H9 (cell line): Measurements from ENCODE around the gene NPAT. TPM values are rescaled to one million over a fixed set of nuclear protein-coding genes. Genes with fewer than 3 reads are reported as not detected.

ENCODE experiments used
- DNase-seq: peaks from one replicate; pipeline ENCODE4 v3.0.0-alpha.2; 2017
- H2AFZ ChIP-seq: one replicate; pipeline ENCODE4 v1.6.1; 2013; ENCODE audit warnings: mild to moderate bottlenecking, low read length, control low read depth, moderate library complexity
- H2AK5ac ChIP-seq: 2 replicates; pipeline ENCODE4 v1.6.1; 2013; ENCODE audit warnings: low read length, control low read depth, mixed read lengths; ENCODE audit not compliant: insufficient read length
- H2BK120ac ChIP-seq: one replicate; pipeline ENCODE4 v1.6.1; 2013; ENCODE audit warnings: low read depth, mild to moderate bottlenecking, low read length, control low read depth, inconsistent platforms; ENCODE audit not compliant: poor library complexity, severe bottlenecking
- H2BK12ac ChIP-seq: 2 replicates; pipeline ENCODE4 v1.6.1; 2013; ENCODE audit warnings: low read length, control low read depth, mixed read lengths, low read depth; ENCODE audit not compliant: insufficient read length
- H2BK15ac ChIP-seq: 2 replicates; pipeline ENCODE4 v1.6.1; 2013; ENCODE audit warnings: low read depth, low read length, control low read depth
- H2BK20ac ChIP-seq: one replicate; pipeline ENCODE4 v1.6.1; 2013; ENCODE audit warnings: low read depth, mild to moderate bottlenecking, low read length, control low read depth, inconsistent platforms; ENCODE audit not compliant: poor library complexity, severe bottlenecking
- H2BK5ac ChIP-seq: 2 replicates; pipeline ENCODE4 v1.6.1; 2013; ENCODE audit warnings: low read length, control low read depth, mixed read lengths; ENCODE audit not compliant: insufficient read length
- H3K14ac ChIP-seq: 2 replicates; pipeline ENCODE4 v1.6.1; 2013; ENCODE audit warnings: low read length, control low read depth; ENCODE audit not compliant: insufficient read depth
- H3K18ac ChIP-seq: 2 replicates; pipeline ENCODE4 v1.6.1; 2013; ENCODE audit warnings: low read depth, mild to moderate bottlenecking, mixed read lengths, low read length, control low read depth; ENCODE audit not compliant: insufficient read length
- H3K23ac ChIP-seq: 2 replicates; pipeline ENCODE4 v1.6.1; 2013; ENCODE audit warnings: low read length, control low read depth, mixed read lengths, low read depth; ENCODE audit not compliant: insufficient read length
- H3K23me2 ChIP-seq: 2 replicates; pipeline ENCODE4 v1.6.1; 2013; ENCODE audit warnings: low read depth, mild to moderate bottlenecking, mixed read lengths, low read length, control low read depth; ENCODE audit not compliant: insufficient read length, poor library complexity, severe bottlenecking
- H3K27ac ChIP-seq: 2 replicates; pipeline ENCODE4 v1.5.1; 2013; ENCODE audit warnings: low read length, control low read depth, mixed read lengths, low read depth; ENCODE audit not compliant: insufficient read length
- H3K27me3 ChIP-seq: 2 replicates; pipeline ENCODE4 v1.6.1; 2013; ENCODE audit warnings: low read length, control low read depth, inconsistent platforms; ENCODE audit not compliant: insufficient read depth
- H3K4ac ChIP-seq: 2 replicates; pipeline ENCODE4 v1.6.1; 2013; ENCODE audit warnings: low read depth, mild to moderate bottlenecking, control low read depth, inconsistent platforms, low read length, moderate library complexity
- H3K4me1 ChIP-seq: 2 replicates; pipeline ENCODE4 v1.6.1; 2013; ENCODE audit warnings: low read length, control low read depth, inconsistent platforms; ENCODE audit not compliant: insufficient read depth
- H3K4me2 ChIP-seq: 2 replicates; pipeline ENCODE4 v1.6.1; 2013; ENCODE audit warnings: low read length, control low read depth, mixed read lengths; ENCODE audit not compliant: insufficient read length, insufficient read depth
- H3K56ac ChIP-seq: 2 replicates; pipeline ENCODE4 v1.6.1; 2013; ENCODE audit warnings: low read depth, mild to moderate bottlenecking, mixed read lengths, low read length, control low read depth; ENCODE audit not compliant: insufficient read length
- H3K79me1 ChIP-seq: 2 replicates; pipeline ENCODE4 v1.6.1; 2013; ENCODE audit warnings: low read depth, mild to moderate bottlenecking, moderate library complexity, low read length, control low read depth, inconsistent platforms; ENCODE audit not compliant: insufficient read depth, poor library complexity, severe bottlenecking
- H3K79me2 ChIP-seq: 2 replicates; pipeline ENCODE4 v1.6.1; 2013; ENCODE audit warnings: low read length, control low read depth, inconsistent platforms; ENCODE audit not compliant: insufficient read depth
- H3K9ac ChIP-seq: 2 replicates; pipeline ENCODE4 v1.6.1; 2013; ENCODE audit warnings: low read length, control low read depth, mixed read lengths; ENCODE audit not compliant: insufficient read length; ENCODE audit errors: extremely low read depth
- H3K9me3 ChIP-seq: one replicate; pipeline ENCODE4 v1.6.1; 2013; ENCODE audit warnings: low read depth, low read length, inconsistent platforms; ENCODE audit not compliant: control insufficient read depth
- H3T11ph ChIP-seq: one replicate; pipeline ENCODE4 v1.6.1; 2013; ENCODE audit warnings: mild to moderate bottlenecking, low read length, control low read depth, inconsistent platforms
- H4K20me1 ChIP-seq: one replicate; pipeline ENCODE4 v1.6.1; 2013; ENCODE audit not compliant: control insufficient read depth, insufficient read length, insufficient read depth
- H4K5ac ChIP-seq: 2 replicates; pipeline ENCODE4 v1.6.1; 2013; ENCODE audit warnings: low read depth, mild to moderate bottlenecking, mixed read lengths, low read length, control low read depth; ENCODE audit not compliant: insufficient read length
- H4K8ac ChIP-seq: replicated peaks from 2 replicates; pipeline ENCODE4 v1.6.1; 2013; ENCODE audit warnings: low read length, control low read depth, mixed read lengths, low read depth; ENCODE audit not compliant: insufficient read length
- H4K91ac ChIP-seq: 2 replicates; pipeline ENCODE4 v1.6.1; 2013; ENCODE audit warnings: low read depth, mild to moderate bottlenecking, moderate library complexity, mixed read lengths, low read length, control low read depth; ENCODE audit not compliant: insufficient read length
- H3K27ac Mint-ChIP-seq, 3 experiments: 2 replicates in 2 of 3; 3 replicates in 1 of 3; pipeline ENCODE4 v1.8.0; 2020 to 2021; ENCODE audit warnings: mixed read lengths in 3 of 3, mild to moderate bottlenecking in 1 of 3, moderate library complexity in 1 of 3
- H3K27me3 Mint-ChIP-seq: 2 replicates; pipeline ENCODE4 v1.8.0; 2021; ENCODE audit warnings: low read depth, mild to moderate bottlenecking, moderate library complexity, mixed read lengths
- H3K36me3 Mint-ChIP-seq, 3 experiments: 2 replicates in 2 of 3; 3 replicates in 1 of 3; pipeline ENCODE4 v1.8.0; 2020 to 2021; ENCODE audit warnings: low read depth in 3 of 3, mixed read lengths in 3 of 3; ENCODE audit not compliant: insufficient read depth in 1 of 3
- H3K4me1 Mint-ChIP-seq, 2 experiments: 2 replicates each; pipeline ENCODE4 v1.8.0; 2020; ENCODE audit warnings: mixed read lengths in 2 of 2
- H3K4me3 Mint-ChIP-seq, 2 experiments: 2 replicates in 1 of 2; 3 replicates in 1 of 2; pipeline ENCODE4 v1.8.0; 2020 to 2021; ENCODE audit warnings: mild to moderate bottlenecking in 2 of 2, mixed read lengths in 2 of 2, moderate library complexity in 1 of 2
- H3K9me3 Mint-ChIP-seq, 2 experiments: 2 replicates in 1 of 2; 3 replicates in 1 of 2; pipeline ENCODE4 v1.8.0; 2020; ENCODE audit warnings: mild to moderate bottlenecking in 2 of 2, mixed read lengths in 2 of 2, moderate library complexity in 1 of 2
- CTCF ChIP-seq: fragments of 200-600 bp; sonication (generic); conservative IDR thresholded peaks from 3 replicates; pipeline ENCODE4 v1.8.0; 2021; ENCODE audit warnings: antibody characterized with exemption, mild to moderate bottlenecking
- WGBS: extraction: QIAGEN DNeasy Blood & Tissue Kit; methylation state at CpG from one replicate; pipeline ENCODE4 v1.1.7; 2013; ENCODE audit warnings: missing lambda C conversion rate, low lambda C conversion rate, mixed read lengths; ENCODE audit not compliant: insufficient read length; ENCODE audit errors: extremely low coverage; 5-methylcytosine and 5-hydroxymethylcytosine counted together
- total RNA-seq: library from RNA; stranded (reverse); gene quantifications from 2 replicates; pipeline ENCODE4 v1.2.1, GENCODE V29; 2021

The NPAT gene
- total RNA-seq, 1 experiment from 2014 or later: 22.9 TPM

- Histone ChIP-seq H3K23ac (no peak overlapping the region), H2BK120ac (no peak overlapping the region), H2AK5ac (no peak overlapping the region), H3T11ph (no peak overlapping the region), H2AFZ (no peak overlapping the region), H3K23me2 (no peaks in the 10 kb centered on the region), H3K79me1 (peaks cover 6% of the 10 kb centered on the region), H2BK20ac (no peak overlapping the region), H4K91ac (no peak overlapping the region), H3K9me3 (no peaks in the 10 kb centered on the region), H4K20me1 (no peaks in the 10 kb centered on the region), H3K14ac (no peak overlapping the region), H2BK12ac (no peak overlapping the region), H3K56ac (no peak overlapping the region), H3K4me2 (no peak overlapping the region), H3K27me3 (no peaks in the 10 kb centered on the region), H4K5ac (no peak overlapping the region), H3K79me2 (peaks cover 2% of the 10 kb centered on the region; the same call in 1 of the 2 replicates), H4K8ac (no peak overlapping the region), H3K4me1 (no peaks in the 10 kb centered on the region), H3K27ac (no peak overlapping the region), H3K4ac (no peak overlapping the region), H2BK15ac (no peak overlapping the region), H2BK5ac (no peak overlapping the region), H3K9ac (no peak overlapping the region), H3K18ac (no peak overlapping the region)
- Mint-ChIP-seq H3K27ac (no peak overlapping the region), H3K4me3 (no peak overlapping the region), H3K36me3 (peaks cover 56 to 84% (median 82%) of the 10 kb centered on the region in 3 experiments), H3K27me3 (no peaks in the 10 kb centered on the region), H3K9me3 (peaks cover 3 to 18% of the 10 kb centered on the region in 2 experiments), H3K4me1 (peaks cover 3 to 8% of the 10 kb centered on the region in 2 experiments; a peak in 3 of 4 replicates)
- no CpG with 5 or more reads among the region's 8 CpGs for WGBS
- DNase-seq: no peak
- TF ChIP-seq CTCF: no peak
Measured at GRCh38 chr11:108206969-108207682, 15.3 kb downstream of the NPAT start.
